NCI-H226 (cell line): ENCODE measurements around the gene XYLT1.
"Not testable (repeated sequence)": the region's sequence is repeated elsewhere in the genome, so short reads cannot be mapped to it uniquely, and the experiment has no call there.

Experiments
- DNase-seq: peaks from one replicate; pipeline ENCODE4 v3.0.0-alpha.2; 2015

XYLT1 gene

GRCh38 chr16:17350207-17350606 lies 120.6 kb downstream of the XYLT1 start:
- no peak for DNase-seq

GRCh38 chr16:17348826-17349225 lies 121.9 kb downstream of the XYLT1 start:
- no peak for DNase-seq

- no peak for DNase-seq
Observed at GRCh38 chr16:17348042-17348783, 122.5 kb downstream of the XYLT1 start.

GRCh38 chr16:17347624-17348023 lies 123.1 kb downstream of the XYLT1 start:
- DNase-seq: no peak

DNA sequence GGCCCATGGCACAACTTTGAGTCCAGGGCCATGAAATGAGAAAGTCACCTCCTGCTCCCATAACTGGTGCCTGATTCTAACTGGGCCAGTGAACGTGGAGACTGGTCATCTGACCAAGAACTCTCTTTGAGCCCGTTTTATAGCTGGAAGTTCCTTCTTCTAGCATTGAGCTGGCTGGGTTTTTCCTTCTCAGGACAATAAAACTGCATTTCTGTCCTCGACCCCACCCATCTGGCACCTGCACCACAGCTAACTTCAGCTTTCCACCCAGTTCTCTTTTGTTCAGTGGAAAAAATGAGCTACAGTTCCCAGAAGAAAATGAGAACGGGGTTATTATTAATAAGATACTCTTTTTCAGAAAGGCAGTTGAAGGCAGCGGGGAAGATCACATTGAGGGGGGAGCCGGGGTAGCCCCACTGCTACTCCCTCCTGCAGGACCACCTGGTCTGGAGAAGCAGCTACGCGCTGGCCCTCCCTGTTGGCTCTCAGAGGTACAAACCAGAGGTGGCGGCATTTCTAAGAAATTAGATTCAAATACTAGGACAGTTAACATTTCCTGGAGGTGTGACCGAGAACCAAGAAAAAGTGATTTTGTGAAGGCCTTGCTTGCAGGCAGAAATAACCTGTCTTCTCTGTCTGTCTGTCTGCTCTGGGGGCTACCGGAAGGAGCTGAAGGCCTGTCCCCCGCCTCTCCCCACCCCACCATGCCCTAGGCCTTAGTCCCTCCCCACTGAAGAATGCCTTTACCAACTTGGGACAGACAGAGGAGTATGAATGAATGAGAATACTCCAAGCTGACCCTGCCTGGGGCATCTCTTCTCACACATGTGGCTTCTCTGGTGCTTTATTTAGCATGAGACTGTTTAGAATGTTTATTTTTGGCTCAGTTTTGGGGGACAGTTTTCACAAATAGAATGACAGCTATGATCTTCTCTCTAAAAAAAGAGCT lies 123.9 kb downstream of the XYLT1 start:
- DNase-seq: no peak

GRCh38 chr16:17345043-17345442 lies 125.7 kb downstream of the XYLT1 start:
- no peak for DNase-seq

GRCh38 chr16:17343728-17344127 lies 127.0 kb downstream of the XYLT1 start:
- DNase-seq: no peak

DNA sequence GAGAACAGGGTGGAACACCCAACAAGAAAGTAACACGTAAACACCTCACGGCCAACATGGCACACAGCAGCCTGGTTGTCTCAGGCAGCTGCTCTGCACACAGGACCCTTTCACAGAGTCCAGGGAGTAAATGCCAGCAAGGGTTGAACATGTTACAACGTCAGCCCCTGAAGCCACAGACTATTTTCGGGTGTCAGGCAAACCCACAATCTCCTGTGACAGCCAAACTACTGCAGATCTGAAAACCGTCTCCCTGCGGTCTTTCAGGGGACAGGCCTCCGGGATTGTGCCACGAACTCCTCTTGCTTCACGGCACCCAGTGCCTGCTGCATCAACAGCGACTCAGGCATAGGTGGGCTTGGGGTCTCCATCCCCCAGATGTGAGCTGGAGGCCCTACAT lies 127.7 kb downstream of the XYLT1 start:
- no peak for DNase-seq

- DNase-seq: no peak
Observed at GRCh38 chr16:17342031-17342430, 128.7 kb downstream of the XYLT1 start.

DNA sequence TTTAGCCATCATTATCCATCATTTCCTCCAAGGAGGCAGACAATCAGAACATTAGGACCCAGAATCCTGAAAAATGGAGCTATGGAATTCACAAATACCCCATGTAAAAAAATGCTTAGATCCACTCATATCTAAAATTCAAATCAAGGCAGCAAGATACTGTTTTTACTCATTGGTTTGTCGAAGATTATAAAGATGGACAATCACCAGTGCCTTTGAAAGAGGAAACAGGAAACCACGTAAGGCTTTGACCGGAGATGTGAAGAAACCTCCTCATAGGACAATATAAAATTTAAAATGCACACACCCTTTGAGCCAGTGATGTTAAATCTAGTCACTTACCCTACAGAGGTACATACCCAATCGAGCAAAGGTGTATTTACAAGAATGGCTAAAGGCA lies 130.0 kb downstream of the XYLT1 start:
- no peak for DNase-seq

GRCh38 chr16:17339764-17340541 lies 130.8 kb downstream of the XYLT1 start:
- no peak for DNase-seq

GRCh38 chr16:17338244-17338643 lies 132.5 kb downstream of the XYLT1 start:
- DNase-seq: no peak

- DNase-seq: no peak
Observed at GRCh38 chr16:17336530-17336900, 134.2 kb downstream of the XYLT1 start.

DNA sequence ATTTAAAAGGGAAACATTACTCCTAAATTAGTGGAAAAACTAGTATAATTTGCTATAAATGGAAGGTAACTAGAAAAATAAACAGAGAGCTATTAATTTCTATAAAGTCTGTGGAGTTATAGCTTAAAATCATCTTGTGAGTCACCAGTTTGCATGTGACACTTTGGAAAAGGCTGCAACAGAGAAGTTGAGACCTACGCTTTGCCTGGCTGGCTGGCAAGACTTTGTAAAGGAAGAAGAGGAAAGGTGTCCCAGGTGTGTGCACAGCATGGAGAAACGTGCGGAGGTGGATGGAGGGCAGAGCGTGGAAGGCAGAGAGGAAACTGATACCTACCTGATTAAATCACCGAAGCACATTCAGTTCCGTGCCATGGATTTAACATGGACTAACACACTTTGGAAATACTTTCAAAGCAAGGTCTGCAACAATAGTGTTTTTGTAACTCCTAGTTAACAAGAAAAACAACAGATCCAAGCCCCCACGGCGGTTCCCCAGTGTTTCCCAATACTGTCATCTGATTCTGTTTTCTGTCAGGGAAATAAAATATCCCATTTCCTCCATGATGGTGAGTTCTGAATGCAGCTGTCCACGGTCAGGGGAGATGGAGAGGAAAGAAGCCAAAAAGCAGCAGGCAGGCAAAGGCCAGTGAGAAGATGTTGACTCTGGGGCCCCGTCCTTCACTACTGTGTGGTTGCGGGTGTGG lies 134.8 kb downstream of the XYLT1 start:
- no peak for DNase-seq

DNA sequence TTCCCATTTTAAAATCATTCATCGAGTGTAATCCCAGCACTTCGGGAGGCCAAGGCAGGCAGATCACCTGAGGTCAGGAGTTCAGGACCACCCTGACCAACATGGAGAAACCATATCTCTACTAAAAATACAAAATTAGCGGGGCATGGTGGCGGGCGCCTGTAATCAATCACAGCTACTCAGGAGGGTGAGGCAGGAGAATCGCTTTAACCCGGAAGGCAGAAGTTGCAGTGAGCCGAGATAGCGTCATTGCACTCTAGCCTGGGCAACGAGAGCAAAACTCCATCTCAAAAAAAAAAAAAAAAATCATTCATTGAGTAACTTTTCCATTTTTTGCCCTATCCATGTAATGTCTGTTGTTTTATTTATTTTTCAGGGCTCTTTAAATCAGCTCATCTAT lies 135.4 kb downstream of the XYLT1 start:
- DNase-seq: not testable (repeated sequence)

DNA sequence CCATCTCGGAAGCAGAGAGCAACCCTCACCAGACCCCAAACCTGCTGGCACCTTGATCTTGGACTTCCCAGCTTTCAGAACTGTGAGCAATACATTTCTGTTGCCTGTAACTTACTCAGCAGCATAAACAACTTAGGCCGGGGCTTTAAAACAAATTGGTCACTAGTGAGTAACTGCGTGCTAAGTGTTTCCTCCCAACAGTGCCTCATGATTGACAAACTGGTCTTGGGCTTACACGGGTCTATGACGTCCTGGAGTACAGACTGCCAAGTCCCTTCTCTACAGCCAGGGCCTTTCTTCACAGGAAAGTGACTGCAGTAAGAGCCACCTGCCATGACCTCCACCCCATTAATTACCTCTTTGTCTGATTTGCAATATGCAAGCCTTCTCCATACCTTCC lies 136.7 kb downstream of the XYLT1 start:
- DNase-seq: no peak

DNA sequence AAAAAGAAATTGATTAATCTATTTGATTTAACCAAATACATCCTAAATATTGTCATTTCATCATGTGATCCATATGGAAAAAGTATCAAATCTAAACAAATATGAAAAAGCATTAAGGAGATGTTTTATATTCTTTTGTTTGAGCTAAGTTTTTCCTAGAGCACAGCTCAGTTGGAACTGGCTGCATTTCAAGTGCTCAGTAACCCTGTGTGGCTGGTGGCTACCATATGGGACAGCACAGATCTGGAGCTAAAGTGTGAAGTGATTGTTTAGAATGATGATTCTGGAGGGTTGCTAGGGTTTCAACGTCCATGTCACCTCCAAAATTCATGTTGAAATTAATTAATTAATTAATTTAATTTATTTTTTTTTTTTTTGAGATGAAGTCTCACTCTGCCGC lies 137.5 kb downstream of the XYLT1 start:
- DNase-seq: no peak

GRCh38 chr16:17331991-17332390 lies 138.8 kb downstream of the XYLT1 start:
- DNase-seq: no peak

DNA sequence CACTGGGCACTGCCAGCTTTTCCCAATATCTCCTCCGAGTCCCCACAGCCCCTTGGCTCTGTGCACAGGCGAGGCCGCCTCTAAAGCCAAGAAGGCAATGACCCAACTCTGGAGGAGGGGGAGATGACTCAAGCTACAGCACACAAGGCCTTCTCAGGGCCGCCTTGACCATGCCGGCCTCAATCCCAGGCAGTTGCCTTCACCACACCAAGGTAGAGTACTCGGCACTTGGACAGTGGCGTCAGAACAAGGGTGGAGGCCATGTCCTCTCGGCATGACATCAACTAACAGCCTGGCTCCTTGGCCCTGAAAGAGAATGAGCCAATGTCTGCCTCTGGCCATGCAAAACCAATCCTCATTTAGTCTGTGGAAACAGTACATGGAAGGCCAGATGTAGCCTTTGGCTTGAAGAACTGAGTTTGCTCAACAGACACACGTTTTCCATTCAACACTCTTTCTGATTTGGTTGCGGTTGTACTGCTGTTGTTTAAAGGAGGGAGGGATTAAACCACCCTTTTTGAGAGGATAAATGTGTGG lies 139.6 kb downstream of the XYLT1 start:
- no peak for DNase-seq

GRCh38 chr16:17330044-17330443 lies 140.7 kb downstream of the XYLT1 start:
- no peak for DNase-seq

DNA sequence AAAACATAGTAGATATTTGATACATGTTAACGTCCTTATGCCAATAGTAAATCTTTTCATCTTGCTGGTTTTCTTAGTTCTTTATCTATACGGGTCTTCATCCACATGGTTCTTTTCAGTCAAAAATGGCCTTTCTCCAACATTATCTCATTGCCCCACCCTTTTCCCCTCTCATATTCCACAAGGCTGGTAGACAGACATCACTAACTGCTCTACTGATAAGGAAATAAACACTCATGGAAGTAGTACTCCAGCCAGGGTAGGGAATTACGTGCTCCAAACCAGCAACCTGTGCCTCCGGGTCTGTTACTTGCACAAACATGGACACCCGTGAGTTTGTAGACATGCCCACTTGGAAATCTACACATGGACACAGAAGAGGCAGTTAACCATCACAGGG lies 141.4 kb downstream of the XYLT1 start:
- no peak for DNase-seq

DNA sequence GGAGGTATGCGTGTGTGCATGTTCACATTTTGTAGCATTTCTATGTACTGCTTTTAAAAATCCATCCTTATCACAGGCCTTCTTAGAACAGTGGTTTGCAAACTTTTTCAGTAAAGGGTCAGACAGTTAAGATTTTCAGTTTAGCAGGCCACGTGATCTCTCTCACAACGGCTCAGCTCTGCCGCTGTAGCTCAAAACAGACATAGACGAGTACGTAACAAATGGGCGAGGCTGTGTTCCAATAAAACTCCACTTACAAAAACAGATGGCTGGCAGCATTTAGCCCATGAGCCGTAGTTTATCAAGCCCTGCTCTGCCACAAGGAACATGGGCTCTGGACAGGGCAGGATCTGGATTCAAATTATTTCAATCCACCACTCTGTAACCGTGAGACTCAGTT lies 141.8 kb downstream of the XYLT1 start:
- no peak for DNase-seq
